ENCODE data around the gene RDH5. TPM values are rescaled to one million over a fixed set of nuclear protein-coding genes. Genes with fewer than 3 reads are reported as not detected.

Gene RDH5
- total RNA-seq, 6 experiments from 2014 or later = 6.6 to 13.2 (median 7.8) TPM

GRCh38 chr12:55700255-55701018 is 19.8 kb upstream of the RDH5 start:
- H3K9me3 Mint-ChIP-seq = no peaks in the 10 kb centered on the region
- H3K27me3 Mint-ChIP-seq (ENCODE audit: insufficient read depth) = peaks cover 14% of the 10 kb centered on the region
- peak; percentile 38 for DNase-seq
- peaks cover 19% of the 10 kb centered on the region; the same call in 1 of the 2 replicates for H3K4me1 Mint-ChIP-seq (ENCODE audit: low read depth)
- no peaks in the 10 kb centered on the region for H3K36me3 Mint-ChIP-seq (ENCODE audit: low read depth)
- H3K27ac Mint-ChIP-seq = no peak overlapping the region
- no peak overlapping the region for H3K4me3 Mint-ChIP-seq
- TF ChIP-seq CTCF (IDR thresholded peaks at IDR 0.05) = no peak

- Mint-ChIP-seq H3K27ac (no peak overlapping the region), H3K4me3 (no peak overlapping the region), H3K36me3 (ENCODE audit: low read depth) (no peaks in the 10 kb centered on the region), H3K27me3 (ENCODE audit: insufficient read depth) (peaks cover 8% of the 10 kb centered on the region), H3K4me1 (ENCODE audit: low read depth) (peaks cover 27% of the 10 kb centered on the region), H3K9me3 (no peaks in the 10 kb centered on the region)
- no peak for TF ChIP-seq CTCF (IDR thresholded peaks at IDR 0.05)
- DNase-seq = no peak
These were observed 17.3 kb upstream of the RDH5 start for GRCh38 chr12:55702861-55703260.

GRCh38 chr12:55703288-55703687 is 16.9 kb upstream of the RDH5 start:
- Mint-ChIP-seq H3K27ac (no peak overlapping the region), H3K9me3 (no peaks in the 10 kb centered on the region), H3K4me3 (no peak overlapping the region), H3K36me3 (ENCODE audit: low read depth) (no peaks in the 10 kb centered on the region), H3K4me1 (ENCODE audit: low read depth) (peaks cover 30% of the 10 kb centered on the region), H3K27me3 (ENCODE audit: insufficient read depth) (peaks cover 10% of the 10 kb centered on the region)
- no peak for TF ChIP-seq CTCF (IDR thresholded peaks at IDR 0.05)
- peak; percentile 23 for DNase-seq

GRCh38 chr12:55703901-55704761 is 16.1 kb upstream of the RDH5 start:
- Mint-ChIP-seq H3K27ac (no peak overlapping the region), H3K4me1 (ENCODE audit: low read depth) (peaks cover 38% of the 10 kb centered on the region)

More at GRCh38 chr12:55703901-55704761, 16.1 kb upstream of the RDH5 start:
- no peaks in the 10 kb centered on the region for H3K36me3 Mint-ChIP-seq (ENCODE audit: low read depth)
- no peak for TF ChIP-seq CTCF (IDR thresholded peaks at IDR 0.05)
- no peak overlapping the region for H3K4me3 Mint-ChIP-seq
- DNase-seq = no peak
- no peaks in the 10 kb centered on the region for H3K9me3 Mint-ChIP-seq
- peaks cover 12% of the 10 kb centered on the region for H3K27me3 Mint-ChIP-seq (ENCODE audit: insufficient read depth)

Measured in HFFc6 (cell line).